Suppressor macrophage (primary cell): ENCODE data around the gene NOP14.
"Not testable (repeated sequence)": the region's sequence is repeated elsewhere in the genome, so short reads cannot be mapped to it uniquely, and the experiment has no call there.

Experiments used
- DNase-seq, 4 experiments: peaks; one replicate each; pipeline ENCODE4 v3.0.0-alpha.2; 2020 to 2022

The NOP14 gene

DNA sequence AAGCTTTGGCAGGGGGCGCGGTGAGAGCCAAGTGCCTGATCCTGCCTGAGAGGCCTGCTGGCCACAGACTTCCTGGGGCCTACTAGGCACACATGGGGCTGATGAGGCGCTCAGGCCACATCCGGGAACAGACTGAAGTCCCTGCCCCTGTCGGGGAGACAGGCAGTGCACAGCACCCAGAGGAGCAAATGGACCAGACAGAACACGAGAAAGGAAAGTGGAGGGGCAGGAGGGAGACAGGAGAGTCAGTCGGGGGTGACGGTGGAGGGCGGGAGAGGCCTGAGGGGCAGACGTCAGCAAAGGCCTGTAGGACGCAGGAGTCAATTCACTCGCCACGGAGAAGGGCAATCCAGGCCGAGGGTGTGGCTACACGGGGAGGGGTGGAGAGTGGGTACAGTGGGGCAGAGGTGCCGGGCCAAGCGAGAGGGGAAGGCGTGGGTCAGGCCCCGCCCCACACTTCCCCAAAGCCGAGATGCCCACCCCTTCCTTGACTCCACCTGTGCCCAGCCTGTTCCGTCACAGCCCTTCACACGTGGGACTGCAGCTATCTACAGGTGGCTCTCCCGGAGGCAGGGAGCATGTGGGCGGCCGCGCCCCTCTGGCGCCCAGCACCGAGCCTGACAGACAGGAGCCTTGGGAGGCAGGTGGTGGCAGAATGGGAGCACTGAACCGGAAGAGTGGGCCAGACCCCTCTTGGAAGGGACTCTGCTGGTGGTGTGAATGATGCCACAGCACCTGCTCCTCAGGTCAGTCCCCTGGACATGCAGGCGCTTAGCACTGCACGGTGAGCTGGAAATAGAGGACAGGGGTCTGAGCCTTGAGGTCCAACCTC lies 20.5 kb downstream of the NOP14 start:
- DNase-seq = peak in 2 of 4 experiments; percentile 5 to 25

DNA sequence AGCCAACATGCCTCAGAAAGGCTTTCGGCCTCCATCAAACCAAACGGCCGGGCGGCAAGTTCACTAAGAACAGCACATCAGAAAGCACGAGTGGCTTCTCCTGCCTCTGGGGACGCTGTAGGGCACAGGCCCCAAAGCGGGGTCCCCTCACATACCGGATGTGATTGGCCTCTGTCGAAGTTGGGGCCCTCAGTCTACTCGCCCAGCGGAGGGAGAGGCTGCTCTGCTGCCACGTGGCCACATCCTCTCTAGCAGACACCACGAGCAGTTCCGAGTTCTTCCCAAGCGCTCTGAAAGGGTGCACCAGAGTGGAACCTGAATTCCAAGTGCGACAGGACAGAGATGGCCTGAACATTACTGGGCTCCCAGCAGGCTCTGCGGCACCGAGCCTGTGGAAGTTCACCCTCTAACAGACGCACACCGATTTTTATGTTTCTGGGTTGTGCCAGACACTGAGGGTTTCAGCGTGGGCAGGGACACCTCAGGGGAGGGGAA lies 21.1 kb downstream of the NOP14 start:
- no peak for DNase-seq

DNA sequence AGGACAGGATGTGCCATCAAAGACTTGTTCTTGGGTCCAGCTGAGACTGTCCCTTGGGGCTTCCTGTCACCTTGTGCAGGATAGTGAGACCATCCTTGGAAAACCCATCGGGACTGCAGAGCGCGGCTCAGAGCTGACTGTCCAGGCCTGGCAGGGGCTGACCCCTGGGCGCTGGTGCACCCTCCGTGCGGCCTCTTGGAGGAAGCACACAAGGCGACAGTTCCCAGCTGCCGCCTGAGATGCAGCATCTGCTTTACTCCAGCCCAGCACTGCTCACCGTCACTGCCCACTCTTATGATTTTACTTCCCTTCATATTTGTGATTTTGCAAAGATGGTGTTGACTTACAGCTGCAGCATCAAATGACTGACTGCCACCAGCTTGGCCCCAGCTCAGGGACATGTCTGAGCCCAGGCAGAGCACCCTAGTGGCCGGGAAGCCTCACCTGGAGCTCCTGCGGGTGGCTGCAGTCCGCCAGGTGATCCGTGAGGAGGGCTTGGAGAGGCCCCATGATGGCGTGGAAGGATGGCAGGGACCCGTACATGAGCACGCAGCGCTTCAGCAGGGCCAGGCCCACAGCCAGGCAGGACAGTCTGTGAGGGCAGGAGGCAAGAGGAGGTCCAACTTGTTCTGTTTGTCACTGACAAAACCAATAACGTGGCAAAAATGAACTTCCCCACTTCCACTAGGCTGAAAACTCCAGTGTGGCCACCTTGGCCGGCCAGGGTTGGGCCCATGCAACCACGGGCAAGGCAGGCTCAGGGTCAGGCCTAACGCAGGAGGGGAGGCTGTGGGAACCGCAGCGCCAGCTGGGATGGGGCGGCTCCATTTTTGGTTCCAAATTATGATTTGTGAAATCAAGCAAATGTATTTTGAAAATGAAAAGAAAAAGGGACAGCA lies 21.8 kb downstream of the NOP14 start:
- DNase-seq = no peak

DNA sequence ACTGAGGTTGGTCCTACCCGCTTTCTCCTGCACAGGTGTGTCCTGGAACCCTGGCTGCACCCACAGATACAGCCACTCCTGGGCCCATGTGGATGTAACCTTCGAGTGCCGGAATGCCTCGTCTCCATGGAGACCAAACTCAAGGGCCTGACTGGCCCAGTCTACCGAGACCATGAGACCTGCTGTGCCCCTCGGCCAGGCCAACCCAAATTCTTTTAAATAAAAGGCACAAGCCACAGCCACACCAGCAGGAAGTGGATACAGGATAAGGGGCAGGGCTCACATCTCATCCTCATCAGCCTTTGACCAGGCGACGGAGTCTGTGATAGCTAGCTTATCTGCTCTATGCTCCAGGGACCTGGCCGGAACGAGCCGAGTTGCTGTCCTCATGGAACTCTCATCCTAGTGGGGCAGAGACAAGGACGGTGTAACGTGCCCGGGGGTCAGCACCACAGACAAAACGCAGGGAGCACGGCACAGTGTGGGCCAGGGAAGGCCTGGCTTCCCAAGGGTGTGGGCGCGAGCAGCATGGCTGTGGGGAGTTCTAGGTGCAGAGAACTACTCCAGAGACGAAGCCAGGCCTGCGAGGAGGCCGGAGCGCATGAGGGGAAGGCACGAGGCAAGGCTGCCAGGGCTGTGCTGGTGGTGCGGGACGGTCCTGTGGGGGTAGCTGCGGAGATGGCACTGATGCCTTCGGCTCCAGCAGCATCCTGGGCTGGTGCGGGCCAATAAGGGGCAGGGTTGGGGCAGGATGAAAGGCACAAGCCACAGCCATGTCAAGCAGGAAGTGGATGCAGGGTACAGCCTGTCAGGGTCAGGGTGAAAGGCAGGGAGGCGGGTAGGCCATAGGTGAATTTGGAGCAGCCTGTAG lies 22.7 kb downstream of the NOP14 start:
- DNase-seq = no peak

DNA sequence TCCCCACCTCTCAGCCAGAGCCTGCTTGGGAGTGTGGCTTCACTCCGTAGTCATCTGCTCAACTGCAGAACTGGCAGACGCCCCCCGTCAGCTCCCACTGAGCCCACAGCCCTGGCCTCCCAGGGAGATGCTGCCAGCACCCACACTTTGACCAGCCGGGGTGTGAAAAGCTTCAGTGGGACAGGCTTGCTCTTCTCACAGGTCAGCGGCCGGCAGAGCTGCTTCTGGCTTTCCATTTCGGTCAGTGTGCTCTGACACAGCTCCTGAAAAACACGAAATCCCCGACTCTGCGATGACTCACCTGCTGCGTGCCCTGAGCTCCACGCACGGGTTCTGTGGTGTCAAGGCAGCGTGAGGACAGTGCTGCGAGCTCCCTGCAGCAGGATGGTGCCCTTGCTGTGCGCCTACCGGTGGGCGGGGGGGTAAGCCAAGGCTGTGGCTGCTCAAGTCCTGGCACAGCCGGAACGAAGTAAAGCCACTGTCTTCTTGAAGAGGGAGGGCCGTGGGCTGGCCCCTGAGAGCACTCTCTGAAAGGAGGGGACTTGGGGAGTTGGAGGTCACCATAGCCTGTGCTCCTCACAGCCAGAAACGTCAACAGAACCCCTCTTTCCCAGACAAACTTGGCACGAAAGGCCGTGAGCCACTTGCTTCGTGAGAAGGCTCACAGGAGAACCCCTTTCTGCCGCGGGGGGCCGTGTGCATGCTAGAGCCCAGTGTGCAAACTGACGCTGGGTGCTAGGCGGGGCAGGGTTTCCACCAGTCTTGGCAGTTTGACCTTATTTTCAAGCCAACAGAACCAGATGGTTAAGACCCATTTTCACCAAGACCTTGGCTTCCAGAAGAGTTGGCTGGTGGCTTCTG lies 23.6 kb downstream of the NOP14 start:
- DNase-seq = no peak

DNA sequence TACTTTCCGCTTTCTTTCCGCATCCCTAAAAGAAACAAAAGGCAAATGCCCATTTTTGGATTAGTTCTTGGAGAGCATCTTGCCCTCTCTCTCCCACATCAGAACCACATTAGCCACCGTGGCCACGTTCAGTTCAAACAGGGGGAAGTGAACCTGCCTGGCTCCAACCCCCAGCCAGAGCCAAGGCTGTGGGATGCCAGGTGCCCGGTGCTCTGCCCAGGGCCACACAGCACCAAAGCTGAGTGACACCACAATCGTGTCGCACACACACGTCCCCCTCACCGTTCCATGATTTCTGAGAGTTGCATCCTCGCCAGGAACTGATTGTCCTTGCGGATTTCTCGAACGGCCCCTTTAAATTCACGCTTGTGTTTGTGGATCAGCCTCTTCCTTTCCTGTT lies 24.3 kb downstream of the NOP14 start:
- no peak for DNase-seq

DNA sequence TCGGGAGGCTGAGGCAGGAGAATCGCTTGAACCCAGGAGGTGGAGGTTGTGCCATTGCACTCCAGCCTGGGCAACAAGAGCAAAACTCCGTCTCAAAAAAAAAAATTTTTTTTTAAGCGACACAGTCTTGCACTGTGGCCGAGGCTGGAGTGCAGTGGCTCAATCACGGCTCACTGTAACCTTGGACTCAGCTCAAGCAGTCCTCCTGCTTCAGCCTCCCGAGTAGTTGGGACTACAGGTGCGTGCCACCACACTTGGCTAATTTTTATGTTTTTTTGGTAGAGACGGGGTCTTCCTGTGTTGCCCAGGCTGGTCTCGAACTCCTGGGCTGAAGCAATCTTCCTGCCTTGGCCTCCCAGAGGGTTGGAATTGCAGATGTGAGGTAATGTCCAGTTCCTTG lies 24.8 kb downstream of the NOP14 start:
- DNase-seq = not testable (repeated sequence)

DNA sequence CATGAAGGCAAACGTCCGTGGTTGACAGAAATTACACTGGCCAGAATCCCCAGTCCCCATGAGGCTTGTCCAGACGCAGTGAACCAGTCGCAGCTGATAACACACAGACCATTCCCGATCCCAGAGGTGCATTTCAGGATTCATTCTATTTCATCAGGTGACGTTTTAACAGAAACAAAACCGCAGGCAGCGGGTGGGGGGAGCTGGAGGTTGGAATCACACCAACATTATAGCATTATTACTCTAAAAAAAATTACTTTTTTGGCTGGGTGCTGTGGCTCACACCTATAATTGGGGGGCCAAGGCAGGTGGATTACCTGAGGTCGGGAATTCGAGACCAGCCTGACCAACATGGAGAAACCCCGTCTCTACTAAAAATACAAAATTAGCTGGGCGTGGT lies 25.2 kb downstream of the NOP14 start:
- DNase-seq = no peak

DNA sequence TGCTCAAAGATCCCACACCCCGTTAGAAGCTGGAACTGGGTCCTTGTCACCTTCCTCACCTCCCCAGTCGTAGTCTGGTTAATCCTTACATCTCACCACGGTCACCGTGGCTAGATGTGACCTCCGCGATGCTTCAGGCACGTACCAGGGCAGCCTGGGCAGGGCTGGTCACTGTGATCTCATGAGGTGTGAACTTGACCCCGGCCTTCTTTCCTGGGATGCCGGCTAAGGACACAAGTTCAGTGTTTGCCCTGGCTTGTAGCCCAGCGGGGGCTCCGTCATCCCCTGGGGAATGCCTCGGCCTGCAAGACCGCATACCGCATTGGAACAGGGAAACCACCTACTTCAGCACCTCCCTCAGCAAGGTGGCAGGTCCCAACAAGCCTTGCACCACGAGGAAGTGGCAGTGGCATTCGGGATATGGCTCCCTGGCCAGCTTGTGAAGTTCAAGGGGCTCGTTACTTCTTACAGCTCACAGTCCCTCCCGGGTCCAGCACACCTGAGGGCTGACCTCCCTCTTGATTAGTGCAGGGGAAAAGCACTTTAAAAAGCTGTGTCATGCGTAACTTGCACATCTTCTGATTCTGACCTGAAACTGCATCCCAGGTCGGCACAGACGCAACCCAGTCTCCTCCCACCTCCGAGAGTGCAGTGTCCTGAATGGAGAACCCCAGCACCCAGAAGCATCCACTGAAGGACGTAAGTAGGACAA lies 25.9 kb downstream of the NOP14 start:
- no peak for DNase-seq

DNA sequence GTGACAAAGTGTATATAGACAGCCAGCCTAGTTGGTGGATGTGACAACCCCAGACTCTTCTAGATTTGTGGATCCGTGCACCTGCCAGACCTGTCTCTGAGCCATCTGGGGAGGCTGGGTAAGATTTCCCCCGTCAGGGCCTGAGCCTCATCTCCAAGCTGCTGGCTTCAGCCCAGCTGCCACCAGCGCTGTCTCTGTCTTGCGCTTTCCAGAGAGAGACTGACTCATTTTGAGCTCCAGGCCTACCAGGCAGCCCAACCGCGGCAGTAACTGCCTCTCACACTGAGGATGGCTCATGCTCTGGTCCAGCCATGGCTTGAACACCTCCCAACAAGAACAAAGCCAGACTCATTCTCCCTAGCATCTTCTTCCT lies 26.4 kb downstream of the NOP14 start:
- DNase-seq = no peak

DNA sequence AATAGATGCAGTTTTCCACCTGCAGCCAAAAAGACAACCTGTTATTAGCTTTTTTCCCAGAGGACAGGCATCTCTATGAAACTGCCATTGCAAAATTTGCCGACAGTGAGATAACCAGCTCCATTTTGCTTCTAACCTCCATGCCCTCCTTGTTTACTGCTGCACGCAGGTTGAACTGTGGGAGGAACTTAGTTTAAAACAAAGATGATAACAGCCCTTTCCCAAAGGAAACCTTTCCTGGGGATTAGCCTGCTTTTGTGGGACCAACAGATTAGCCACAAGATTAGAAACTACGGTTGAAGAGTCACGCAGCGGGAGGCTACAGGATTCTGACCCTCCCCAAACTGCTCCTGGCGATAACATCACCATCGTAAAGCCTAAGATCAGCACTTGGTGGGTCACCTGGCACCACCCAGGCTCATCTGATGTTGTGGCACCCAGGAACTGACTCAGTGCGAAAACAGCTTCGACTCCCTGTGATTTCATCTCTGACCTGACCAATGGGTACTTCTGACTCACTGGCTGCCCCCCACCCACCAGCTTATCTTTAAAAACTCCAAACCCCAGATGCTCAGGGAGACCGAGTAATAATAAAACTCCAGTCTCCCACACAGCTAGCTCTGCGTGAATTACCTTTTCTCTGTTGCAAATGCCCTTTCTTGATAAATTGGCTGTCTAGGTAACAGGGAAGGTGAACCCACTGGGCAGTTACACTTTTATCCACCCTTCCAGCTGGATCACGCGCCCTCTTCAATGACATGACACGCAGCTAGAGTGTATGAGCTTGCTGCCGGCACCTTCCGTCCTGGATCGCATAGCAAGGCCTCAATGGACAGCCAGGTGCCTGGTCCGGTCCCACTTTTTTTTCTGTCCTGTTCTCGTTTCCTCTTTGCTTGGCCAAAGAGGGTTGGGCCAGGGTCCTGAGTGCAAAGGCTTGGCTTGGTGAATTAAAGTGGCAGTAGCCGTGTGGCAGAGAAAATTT lies 27.2 kb downstream of the NOP14 start:
- DNase-seq = peak in 1 of 4 experiments; percentile 20

DNA sequence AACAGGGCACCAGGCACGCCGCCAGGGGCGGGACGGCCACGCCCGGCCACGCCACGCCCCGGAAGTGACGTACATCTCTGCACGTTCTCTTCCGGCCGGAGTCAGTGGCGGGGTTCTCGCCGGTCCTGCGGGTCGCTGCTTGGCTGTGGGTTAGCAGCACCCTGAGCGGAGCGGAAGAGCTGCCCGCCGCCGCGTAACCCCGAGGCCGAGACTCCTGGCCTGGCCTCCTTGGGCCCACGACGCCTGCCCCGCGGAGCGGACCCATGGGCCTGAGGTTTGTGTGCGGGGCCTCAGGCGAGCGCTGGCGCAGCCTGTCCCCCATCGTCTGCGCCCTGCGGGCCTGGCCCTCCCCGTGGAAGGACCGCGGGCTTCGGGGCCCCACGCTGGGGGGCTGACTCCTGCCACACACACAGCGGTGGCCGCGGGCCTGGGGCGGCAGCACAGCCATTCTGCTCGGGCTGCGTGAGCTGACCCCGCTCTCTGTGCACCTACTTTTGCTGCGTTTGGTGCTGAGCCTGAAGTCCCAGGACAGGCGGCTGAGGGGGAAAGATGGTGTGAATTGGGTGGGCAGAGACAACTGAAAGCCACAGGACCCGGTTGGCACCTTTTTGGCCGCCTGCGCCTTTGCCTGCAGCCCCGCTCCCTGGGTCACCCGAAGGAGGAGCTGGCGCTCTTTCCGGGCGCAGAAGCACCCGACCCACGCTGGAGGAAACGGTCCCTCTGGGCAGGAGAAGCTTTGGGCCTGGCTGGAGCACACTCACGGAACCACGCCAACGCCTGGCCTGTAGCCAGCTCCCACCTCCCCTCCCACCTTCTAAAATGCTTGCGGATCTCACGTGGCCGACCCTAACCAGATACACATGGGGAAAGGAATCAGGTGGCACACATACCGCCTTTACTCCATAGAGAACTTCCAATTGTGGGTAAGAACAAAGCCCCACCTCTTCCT lies 28.1 kb downstream of the NOP14 start:
- DNase-seq = peak; percentile 96 to 98 (median 98)

DNA sequence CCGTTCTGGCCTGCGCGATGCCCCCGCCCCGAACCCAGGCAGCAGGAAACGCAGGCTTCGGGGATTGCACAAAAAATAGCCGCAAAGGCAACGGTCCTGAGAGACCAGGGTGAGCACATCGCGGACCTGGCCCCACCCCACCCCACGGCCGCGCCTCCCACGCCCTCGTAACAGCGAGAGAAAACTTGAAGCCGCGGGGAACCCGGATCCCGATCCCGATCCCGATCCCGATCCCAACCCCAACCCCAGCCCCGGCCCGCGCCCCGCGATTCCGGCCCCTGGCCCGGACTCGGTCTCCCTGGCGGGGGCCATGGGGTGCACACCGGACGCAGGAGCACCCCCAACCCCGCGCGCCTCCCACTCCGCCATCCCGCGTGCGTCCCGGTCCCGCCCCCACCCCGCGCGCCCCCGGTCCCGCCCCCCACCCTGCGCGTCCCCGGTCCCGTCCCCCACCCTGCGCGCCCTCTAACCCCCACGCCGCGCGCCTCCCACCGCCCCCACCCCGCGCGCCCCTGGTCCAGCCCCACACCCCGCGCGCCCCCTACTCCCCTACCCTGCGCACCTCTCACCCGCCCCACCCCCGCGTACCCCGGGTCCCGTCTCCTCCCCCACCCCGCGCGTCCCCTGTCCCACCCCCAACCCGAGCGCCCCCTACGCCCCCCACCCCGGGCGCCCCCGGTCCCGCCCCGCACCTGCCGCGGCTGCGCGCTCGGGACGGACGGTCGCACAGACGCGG lies 29.0 kb downstream of the NOP14 start:
- peak; percentile 60 to 80 (median 69) for DNase-seq

DNA sequence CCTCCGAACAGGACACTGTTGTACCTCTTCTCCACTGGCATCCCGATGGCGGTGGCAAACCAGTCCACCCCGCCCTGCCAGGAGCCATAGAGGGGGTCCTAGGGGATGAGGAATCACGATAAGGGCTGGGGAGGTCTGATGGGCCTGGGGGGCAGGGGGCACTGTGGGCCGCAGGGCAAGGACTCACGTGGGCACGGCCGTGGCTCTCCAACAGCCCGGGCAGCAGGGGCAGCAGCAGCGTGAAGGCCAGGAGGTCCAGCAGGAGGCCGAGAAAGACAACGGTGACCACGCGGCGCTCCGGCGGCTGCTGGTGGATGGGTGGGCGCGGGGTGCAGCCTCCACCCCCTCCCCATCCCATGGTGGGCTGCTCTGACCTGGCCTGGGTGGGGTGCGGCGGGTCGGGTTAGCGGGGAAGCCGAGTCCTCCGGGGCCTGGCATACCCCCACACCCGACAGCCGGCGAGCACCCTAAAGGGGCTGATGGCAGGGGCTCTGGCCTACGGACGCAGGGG lies 29.6 kb downstream of the NOP14 start:
- peak in 1 of 4 experiments; percentile 23 for DNase-seq

DNA sequence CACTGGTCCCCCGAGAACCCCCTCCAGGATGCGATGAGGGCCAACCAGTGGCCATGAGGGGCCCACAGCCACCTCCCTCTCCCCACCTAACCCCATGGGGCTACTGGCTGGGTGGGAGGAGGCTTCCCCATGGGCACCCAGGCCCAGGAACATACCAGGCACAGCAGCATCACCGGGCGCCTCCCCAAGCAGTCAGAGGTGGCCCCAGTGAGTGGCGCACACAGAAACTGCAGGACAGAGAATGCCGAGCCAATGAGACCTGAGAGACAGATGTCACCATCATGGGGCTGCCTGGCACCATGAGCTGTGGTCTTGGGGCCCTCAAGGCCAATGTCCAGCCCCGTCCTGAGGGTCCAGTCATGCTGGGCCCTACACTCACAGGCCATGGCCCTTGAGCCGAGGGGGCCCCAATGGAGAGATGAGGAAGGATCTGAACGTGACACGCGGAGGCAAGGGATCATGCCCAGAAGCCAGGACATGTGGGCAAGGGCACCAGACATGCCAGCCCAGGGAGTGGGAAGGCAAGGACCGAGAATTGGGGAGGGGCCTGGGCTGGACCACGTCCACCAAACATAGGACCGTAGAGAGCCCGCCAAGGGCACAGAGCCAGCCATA lies 30.1 kb downstream of the NOP14 start:
- peak in 1 of 4 experiments; percentile 15 for DNase-seq

DNA sequence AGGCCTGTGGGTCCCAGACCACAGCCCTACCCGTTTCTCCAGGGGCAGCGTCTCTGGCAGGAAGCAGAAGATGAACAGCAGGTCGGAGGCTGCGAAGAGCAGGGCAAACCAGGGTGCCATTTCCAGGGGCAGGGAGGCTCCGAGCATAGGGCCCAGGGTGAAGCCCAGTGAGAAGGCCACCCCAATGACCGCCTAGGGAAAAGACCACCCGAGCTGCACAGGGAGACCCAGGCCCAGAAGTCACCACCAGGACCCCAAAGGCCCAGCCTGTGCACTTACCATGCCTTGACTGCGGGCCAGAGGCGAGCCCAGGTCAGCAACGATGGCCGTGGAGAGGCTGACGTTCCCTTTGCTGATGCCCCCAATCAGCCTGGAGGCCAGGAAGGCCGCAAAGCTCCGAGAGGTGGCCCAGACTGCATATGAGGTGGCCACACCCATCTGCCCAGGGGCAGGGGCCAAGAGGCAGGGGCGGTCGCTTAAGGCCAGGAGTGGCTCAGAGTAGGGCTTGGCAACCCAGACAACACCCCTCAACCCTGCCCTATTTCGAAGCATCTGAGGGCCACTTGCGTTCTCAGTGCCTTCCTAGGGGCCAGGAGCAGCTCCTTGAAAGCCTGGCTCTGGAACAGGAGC lies 30.8 kb downstream of the NOP14 start:
- DNase-seq = no peak
